Left colon (tissue), 2 donors: ENCODE measurements around the gene NKAIN2. TPM values are rescaled to one million over a fixed set of nuclear protein-coding genes. Genes with fewer than 3 reads are reported as not detected.

ENCODE experiments used
- ATAC-seq: fragments of 200-7000 bp; cut with Tn5 transposase; one replicate; pipeline ENCODE4 v1.9.1; 2020; ENCODE audit warnings: mild to moderate bottlenecking, moderate library complexity
- DNase-seq, 2 donors: peaks; one replicate each; pipeline ENCODE4 v3.0.0-alpha.2; 2020
- intact Hi-C, 2 donors: fragments of 100-400 bp; cut with DNase I in 1 of 2; cut with micrococcal nuclease in 1 of 2; formaldehyde crosslinking; loops; one replicate each; pipeline versions ENCODE4 v1.11.2 to v1.14.0; 2022; cut with DNase I, micrococcal nuclease
- total RNA-seq, 2 donors: library from RNA; stranded (reverse); fragmentation: NEBNext Ultra II Directional; extraction: Animal tissue kit (Norgen Biotek cat#: 25700); gene quantifications; one replicate each; pipeline ENCODE4 v1.2.1, GENCODE V29; 2021
- donor health status: DM: no; HTN: no; CAD: no.
- donor health status: DM: yes; HTN: yes; CAD: no.

Gene NKAIN2
- total RNA-seq, 2 donors from 2014 or later, result 0.12 to 0.14 TPM

GRCh38 chr6:124056407-124057334 lies 253.0 kb downstream of the NKAIN2 start:
- ATAC-seq, result no peak
- no peak for DNase-seq
- intact Hi-C loops, result no loop called here

DNA sequence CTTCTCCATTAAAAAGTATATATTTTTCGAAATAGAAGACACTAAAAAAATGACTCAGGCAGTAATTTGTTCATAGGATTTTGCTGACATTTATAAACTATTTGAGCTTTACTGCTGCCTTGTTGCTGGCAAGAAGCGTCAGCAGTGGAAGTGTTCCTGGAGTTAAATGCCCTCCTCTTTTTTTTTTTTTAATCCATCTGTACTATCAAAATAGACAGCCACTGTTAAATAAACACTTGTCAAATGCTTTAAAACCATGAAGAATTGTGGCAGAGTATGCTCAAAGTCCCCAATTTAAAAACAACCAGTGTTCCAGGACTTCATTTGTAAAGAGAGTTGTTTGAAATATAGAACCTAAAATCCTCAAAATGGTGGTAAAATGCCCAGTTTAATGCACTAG lies 253.8 kb downstream of the NKAIN2 start:
- intact Hi-C loops, result no loop called here
- ATAC-seq, result no peak
- DNase-seq, result no peak

- intact Hi-C loops, result no loop called here
- ATAC-seq, result no peak
- DNase-seq, result no peak
These were observed 260.9 kb downstream of the NKAIN2 start for GRCh38 chr6:124064317-124065113.

DNA sequence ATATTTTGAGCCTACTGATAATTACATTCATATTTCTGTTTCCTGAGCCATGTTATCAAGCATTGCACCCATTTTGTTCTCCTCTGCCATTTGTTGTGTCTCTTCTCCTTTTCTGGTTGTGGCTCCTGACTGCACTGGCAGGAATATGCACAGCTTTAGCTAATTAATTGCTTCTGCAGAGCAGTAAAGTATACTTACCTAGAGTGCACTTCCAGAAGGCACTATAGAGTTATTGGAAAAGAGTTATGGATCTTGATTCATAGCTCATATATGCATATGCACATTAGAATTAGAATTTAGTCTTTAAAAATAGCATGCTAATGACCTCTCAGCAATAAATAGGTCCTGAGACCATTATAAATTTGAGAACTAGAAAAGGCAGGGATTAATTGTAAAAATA lies 262.6 kb downstream of the NKAIN2 start:
- no peak for DNase-seq
- ATAC-seq, result no peak
- intact Hi-C loops, result no loop called here

GRCh38 chr6:124066946-124067552 lies 263.4 kb downstream of the NKAIN2 start:
- intact Hi-C loops, result no loop called here
- no peak for DNase-seq
- ATAC-seq, result no peak

DNA sequence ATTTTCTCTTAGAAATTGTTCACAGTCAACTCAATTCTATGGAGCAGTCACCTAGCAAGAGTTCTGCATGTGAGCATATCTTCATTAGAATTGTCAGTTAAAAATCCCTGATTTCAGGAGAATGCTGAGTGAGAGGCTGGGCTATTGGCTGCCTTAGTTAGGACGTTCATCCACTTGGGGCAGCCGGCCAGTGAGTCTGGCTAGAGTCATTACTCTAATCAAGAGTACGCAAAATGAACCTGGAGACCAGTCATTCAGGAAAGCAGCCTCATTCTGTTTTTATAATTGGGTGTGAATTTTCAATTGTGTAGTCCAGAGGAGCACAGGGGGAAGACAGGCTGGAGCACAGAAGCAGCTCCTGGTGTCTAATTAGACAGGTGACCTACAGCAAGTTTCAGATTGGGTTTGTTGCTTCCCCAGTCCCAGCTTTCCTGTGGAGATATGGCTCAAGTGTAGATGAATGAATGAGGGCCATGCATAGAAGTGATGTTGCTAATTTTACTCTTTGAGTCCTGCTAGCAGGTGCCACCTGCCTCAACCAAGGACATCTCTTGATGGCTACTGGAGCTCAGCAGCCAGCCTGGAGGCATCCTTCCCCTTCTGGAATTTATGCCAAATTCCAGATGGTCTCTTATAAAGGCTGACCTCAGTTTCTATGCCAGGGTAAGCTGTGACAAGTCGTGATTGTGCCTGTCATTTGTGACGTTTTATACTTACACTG lies 265.7 kb downstream of the NKAIN2 start:
- intact Hi-C loops, result no loop called here
- no peak for DNase-seq
- ATAC-seq, result no peak

DNA sequence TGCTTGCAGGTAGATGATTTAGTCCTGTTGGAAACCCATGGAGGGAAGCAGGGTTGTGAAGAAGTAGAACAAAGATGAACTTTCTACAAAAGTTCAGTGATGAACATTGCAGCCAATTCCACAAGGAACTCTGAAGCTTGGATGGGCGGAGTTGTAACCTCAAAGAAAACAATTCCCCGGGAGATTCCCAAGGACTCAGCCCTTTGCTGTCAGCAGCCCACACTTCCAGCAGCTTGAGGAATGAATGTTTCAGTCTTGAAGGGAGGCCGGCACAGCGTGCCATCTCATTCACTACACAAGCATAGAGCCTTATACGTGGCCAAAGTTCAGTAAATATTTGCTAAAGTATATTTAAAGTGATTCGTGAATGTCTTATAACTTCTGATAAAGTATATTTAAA lies 269.4 kb downstream of the NKAIN2 start:
- ATAC-seq (no peak), DNase-seq (no peak)
- intact Hi-C loops, result no loop called here

DNA sequence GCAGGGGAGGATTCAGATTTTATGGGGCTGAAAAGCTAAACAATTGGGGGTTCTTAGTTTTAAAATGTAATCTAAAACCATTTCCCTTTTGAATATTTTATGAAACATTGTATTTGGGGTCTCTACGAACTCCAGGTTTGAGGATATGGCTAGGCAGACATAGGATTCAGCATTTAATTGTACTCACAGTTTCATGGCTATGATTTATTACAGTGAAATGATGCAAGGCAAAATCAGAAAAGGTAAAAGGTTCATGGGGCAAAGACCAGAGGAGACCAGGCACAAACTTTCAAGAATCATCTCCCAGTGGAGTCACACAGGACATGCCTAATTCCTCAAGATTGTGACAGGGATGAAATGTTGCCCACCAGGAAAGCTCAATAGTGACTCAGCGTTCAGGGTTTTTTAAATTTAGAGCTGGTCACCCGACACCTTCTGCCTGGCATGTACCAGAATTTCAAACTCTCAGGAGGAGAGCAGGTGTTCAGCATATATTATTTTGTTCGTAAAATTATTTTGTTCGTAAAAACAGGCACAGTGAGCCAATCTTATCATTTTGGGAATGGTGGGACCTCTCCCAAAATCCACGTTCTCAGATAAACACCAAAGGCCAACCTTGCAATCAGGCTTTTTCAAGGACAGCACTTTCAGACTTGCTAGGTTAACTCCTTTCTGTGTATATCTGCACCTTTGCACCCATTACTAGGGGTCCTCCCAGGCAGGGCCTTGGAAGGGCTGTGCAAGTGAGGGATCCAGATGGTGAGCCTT lies 270.3 kb downstream of the NKAIN2 start:
- intact Hi-C loops, result no loop called here
- no peak for ATAC-seq
- no peak for DNase-seq

DNA sequence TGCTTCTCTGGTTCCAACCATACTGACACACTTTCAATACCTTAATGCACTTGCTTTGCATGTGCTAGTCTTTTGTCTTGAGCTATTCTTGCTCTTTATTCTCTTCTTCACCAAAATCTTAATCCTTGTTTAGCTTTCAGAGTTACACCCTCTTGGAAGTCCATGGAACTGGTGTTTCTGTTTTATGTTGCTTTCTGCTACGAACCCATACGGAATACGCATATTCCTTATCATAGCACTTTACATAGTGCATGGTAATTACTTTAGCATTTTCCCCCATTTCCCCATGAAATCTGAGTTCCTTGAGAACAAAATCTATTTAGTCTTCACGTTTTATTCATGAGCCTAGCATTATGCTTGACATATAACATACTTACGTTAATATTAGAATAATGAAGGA lies 270.9 kb downstream of the NKAIN2 start:
- DNase-seq, result no peak

DNA sequence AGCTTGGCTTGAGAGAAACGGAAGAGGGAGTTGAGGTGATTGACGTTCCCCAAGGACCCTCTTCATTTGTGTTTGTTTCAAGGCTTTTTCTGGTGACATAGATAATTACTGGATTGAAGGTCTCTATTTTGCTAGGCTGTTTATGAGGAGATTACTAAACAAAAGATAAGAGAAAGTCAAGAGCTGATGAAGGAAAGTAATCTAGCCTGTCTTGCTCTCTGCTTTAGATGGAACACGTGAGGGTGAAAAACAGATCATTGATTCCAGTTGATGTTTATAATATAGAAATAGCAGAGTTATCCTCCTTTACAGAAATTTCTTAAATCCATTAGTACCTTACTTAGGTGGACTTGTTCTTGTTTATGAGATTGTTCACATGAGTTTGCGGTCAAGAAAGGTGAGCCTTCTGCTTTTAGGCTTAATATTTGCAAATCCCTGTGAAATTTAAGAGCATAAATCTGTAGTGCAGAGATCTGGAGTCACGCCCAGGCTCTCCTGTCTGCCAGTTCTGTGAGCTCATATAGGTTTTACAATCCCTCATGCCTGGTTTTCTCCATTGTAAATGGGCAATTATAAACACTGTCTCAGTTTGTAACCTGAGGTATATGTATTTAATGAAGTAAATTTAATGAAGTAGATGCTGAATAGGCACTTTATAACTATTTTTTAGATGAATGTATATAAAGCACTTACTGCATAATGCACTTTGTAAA lies 272.8 kb downstream of the NKAIN2 start:
- ATAC-seq (no peak), DNase-seq (no peak)
- intact Hi-C loops, result no loop called here

More for the DNA sequence above, 270.9 kb downstream of the NKAIN2 start:
- ATAC-seq, result no peak
- intact Hi-C loops, result no loop called here

DNA sequence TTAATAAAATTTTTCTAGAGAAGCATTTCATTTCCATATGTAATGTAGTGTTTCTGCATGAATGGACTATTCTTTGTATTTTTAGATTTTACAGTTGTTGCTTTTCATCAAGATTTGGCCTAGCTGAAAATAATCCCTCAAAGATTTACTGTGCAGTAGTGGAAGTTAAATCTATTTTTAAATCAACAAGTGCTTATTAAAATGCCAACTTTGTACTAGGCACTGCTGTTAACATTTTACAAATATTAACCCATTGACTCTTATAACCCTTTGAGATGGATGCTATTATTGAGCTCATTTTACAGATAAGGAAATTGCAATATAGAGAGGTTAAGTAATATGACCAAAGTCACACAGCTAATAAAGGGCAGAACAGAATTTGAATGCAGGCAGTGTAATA lies 274.5 kb downstream of the NKAIN2 start:
- ATAC-seq (no peak), DNase-seq (no peak)
- intact Hi-C loops, result no loop called here

GRCh38 chr6:124080483-124080882 lies 276.8 kb downstream of the NKAIN2 start:
- DNase-seq (no peak), ATAC-seq (no peak)
- intact Hi-C loops, result no loop called here

DNA sequence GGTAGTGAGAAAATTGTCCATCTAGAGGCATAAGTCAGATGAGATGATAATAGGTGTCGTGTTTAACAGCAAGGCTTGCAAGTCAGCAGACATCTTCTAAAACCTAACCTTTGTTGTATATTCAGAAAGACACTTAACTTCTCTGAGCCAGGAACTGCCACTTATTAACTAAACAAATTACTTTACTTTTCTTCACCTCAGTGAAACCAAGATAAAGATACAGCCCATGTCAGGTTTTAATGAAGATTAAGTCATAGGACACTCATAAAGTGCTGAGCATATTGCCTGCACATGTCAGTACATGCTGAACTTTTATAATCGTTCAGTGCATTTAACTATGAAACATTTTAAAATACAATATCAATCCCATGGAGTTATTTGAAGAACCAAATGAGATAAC lies 286.8 kb downstream of the NKAIN2 start:
- DNase-seq (no peak), ATAC-seq (no peak)
- intact Hi-C loops, result no loop called here

GRCh38 chr6:124099520-124099919 lies 295.9 kb downstream of the NKAIN2 start:
- ATAC-seq (no peak), DNase-seq (no peak)
- intact Hi-C loops, result no loop called here

- intact Hi-C loops, result no loop called here
- DNase-seq, result no peak
- ATAC-seq, result no peak
These were observed 306.8 kb downstream of the NKAIN2 start for GRCh38 chr6:124110514-124110913.

DNA sequence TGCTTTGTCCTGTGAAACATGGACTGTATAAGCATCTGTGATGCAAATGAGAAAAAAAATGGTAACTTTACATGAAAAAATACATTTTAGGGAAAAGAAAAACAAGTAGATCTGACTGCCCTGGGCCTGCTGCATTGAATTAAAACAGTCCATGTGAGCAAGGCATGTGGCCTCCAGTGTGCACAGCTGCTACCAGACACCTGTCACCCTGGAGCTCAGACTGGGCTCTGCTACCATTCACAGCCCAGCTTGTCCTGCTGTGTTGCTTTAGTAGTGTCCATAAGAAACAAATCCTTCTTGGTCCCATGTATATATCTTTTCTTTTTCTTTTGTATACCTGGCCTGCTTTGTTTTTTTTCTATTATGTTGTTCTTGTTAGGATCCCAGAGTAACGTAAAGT lies 315.9 kb downstream of the NKAIN2 start:
- intact Hi-C loops, result no loop called here
- ATAC-seq (no peak), DNase-seq (no peak)

DNA sequence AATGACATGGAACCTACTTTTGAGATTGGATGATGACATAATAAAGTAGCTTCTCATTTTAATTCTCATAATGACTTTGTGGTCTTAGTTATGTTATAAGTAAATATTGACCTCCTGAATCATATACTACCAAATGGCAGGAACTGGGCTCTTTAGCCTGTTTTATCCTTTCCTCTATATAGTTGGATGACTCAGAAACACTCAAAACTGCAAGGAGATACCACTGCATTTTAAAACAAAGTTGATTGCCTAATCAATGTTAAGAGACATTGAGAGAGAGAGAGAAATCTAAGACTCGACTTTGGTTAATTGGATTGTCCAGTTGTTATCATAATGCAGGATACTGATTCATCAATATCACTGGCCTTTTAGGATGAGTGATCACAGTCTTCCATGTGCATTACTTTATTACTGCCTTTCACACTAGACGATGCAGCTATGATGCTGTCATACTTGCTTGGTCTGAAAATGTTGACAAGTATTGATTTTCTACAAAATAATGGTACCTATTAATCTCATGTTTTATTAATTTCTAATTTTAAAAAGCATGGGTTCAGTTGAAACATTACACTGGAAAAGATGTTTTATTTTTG lies 320.0 kb downstream of the NKAIN2 start:
- no peak for ATAC-seq
- intact Hi-C loops, result no loop called here
- DNase-seq, result no peak
